Measurements from ENCODE around the gene ULK4.

ULK4 gene

DNA sequence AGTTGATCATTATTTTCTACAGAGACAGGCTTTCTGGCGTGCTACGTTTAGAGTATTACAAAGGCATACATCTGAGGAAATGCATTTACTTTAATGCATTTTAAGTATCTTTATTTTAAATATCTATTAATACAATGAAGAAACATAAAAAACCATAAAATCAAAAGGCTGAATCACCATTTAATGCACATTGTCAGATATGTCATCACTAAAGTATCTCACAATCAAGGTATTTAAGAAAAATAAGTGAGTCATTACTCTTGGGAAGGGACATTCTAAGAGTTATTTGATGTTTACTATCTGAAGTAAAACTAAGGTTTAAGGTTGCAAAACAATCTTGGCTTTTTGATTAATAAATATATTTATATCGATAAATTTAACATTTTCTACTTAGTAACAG, 660.4 kb downstream of the ULK4 start:
- Histone ChIP-seq H3K9ac (ENCODE audit: low read depth, low read length) (no peak overlapping the region), H2AFZ (ENCODE audit: low read depth, low read length) (no peak overlapping the region), H3K27me3 (ENCODE audit: insufficient read depth, low read length, poor library complexity) (no peaks in the 10 kb centered on the region), H3K27ac (ENCODE audit: low read length) (no peak overlapping the region), H3K4me2 (ENCODE audit: insufficient read depth, low read length) (no peak overlapping the region), H3K4me1 (ENCODE audit: insufficient read depth, low read length) (no peaks in the 10 kb centered on the region), H3K9me3 (ENCODE audit: insufficient read depth, low read length, severe bottlenecking) (no peaks in the 10 kb centered on the region), H3K79me2 (ENCODE audit: insufficient read depth, low read length) (no peaks in the 10 kb centered on the region), H3K36me3 (ENCODE audit: insufficient read depth, low read length) (no peaks in the 10 kb centered on the region), H3K4me3 (ENCODE audit: low read depth in 1 of 2, low read length in 2 of 2) (no peak overlapping the region), H4K20me1 (ENCODE audit: insufficient read depth, low read length) (no peaks in the 10 kb centered on the region)
- TF ChIP-seq EZH2 (IDR thresholded peaks at IDR 0.05; ENCODE audit: borderline replicate concordance, low read depth, low read length, severe bottlenecking) = no peak
- TF ChIP-seq, protein P1, sequence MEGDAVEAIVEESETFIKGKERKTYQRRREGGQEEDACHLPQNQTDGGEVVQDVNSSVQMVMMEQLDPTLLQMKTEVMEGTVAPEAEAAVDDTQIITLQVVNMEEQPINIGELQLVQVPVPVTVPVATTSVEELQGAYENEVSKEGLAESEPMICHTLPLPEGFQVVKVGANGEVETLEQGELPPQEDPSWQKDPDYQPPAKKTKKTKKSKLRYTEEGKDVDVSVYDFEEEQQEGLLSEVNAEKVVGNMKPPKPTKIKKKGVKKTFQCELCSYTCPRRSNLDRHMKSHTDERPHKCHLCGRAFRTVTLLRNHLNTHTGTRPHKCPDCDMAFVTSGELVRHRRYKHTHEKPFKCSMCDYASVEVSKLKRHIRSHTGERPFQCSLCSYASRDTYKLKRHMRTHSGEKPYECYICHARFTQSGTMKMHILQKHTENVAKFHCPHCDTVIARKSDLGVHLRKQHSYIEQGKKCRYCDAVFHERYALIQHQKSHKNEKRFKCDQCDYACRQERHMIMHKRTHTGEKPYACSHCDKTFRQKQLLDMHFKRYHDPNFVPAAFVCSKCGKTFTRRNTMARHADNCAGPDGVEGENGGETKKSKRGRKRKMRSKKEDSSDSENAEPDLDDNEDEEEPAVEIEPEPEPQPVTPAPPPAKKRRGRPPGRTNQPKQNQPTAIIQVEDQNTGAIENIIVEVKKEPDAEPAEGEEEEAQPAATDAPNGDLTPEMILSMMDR (IDR thresholded peaks at IDR 0.05; ENCODE audit: borderline replicate concordance, extremely low read depth, low read length, poor library complexity, severe bottlenecking) = no peak
- no peak for ATAC-seq (ENCODE audit: insufficient read depth, low read depth)
- DNase-seq = no peak

DNA sequence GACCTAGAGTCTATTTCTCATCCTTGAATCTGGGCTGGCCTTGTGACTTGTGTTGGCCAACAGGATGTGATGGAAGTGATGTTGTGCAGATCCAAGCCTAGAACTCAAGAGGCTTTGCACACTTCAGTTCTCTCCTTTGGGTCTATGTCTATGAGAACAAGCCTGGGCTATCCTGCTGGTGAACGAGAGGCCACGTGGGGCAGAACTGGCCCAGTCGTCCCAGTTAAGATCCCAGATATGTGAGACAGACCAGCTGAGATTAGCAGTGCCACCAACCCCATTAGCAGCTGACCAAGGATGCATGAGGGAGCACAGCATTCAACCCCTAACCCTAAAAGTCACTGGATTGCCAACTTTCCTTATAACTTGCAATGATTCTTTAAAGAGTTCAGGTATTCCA, 662.9 kb downstream of the ULK4 start:
- H3K27ac ChIP-seq (ENCODE audit: low read length) = no peak overlapping the region
- TF ChIP-seq, protein P1 (IDR thresholded peaks at IDR 0.05; ENCODE audit: borderline replicate concordance, extremely low read depth, low read length, poor library complexity, severe bottlenecking) = no peak
- no peak for TF ChIP-seq EZH2 (IDR thresholded peaks at IDR 0.05; ENCODE audit: borderline replicate concordance, low read depth, low read length, severe bottlenecking)

DNA sequence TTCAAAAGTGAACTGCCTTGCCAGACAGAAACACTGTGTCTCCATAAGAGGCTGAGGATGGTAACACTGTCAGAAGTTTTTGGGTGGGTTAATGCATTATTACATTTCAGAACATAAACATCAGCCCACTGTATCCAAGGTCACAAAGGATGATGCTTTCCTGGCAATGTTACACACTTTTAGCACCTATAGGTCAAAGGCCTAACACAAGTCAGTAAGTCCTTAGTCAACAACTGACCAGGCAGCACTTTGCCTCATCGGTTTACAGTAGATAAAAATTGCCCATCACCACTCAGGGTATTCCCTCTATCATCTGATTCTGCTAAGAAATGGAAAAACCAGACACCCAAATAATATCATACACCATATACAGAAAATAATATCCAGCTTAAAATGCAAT, 664.2 kb downstream of the ULK4 start:
- no peaks in the 10 kb centered on the region for H4K20me1 ChIP-seq (ENCODE audit: insufficient read depth, low read length)
- no peaks in the 10 kb centered on the region for H3K9me3 ChIP-seq (ENCODE audit: insufficient read depth, low read length, severe bottlenecking)
- no peak for ATAC-seq (ENCODE audit: insufficient read depth, low read depth)
- H3K36me3 ChIP-seq (ENCODE audit: insufficient read depth, low read length) = no peaks in the 10 kb centered on the region
- no peaks in the 10 kb centered on the region for H3K27me3 ChIP-seq (ENCODE audit: insufficient read depth, low read length, poor library complexity)
- H3K27ac ChIP-seq (ENCODE audit: low read length) = no peak overlapping the region
- no peaks in the 10 kb centered on the region for H3K79me2 ChIP-seq (ENCODE audit: insufficient read depth, low read length)
- no peak overlapping the region for H3K9ac ChIP-seq (ENCODE audit: low read depth, low read length)
- H3K4me2 ChIP-seq (ENCODE audit: insufficient read depth, low read length) = no peak overlapping the region
- no peaks in the 10 kb centered on the region for H3K4me1 ChIP-seq (ENCODE audit: insufficient read depth, low read length)
- no peak overlapping the region for H3K4me3 ChIP-seq (ENCODE audit: low read depth in 1 of 2, low read length in 2 of 2)
- no peak overlapping the region for H2AFZ ChIP-seq (ENCODE audit: low read depth, low read length)
- DNase-seq = no peak
- TF ChIP-seq, protein P1 (IDR thresholded peaks at IDR 0.05; ENCODE audit: borderline replicate concordance, extremely low read depth, low read length, poor library complexity, severe bottlenecking) = no peak
- no peak for TF ChIP-seq EZH2 (IDR thresholded peaks at IDR 0.05; ENCODE audit: borderline replicate concordance, low read depth, low read length, severe bottlenecking)

More for the DNA sequence above, 662.9 kb downstream of the ULK4 start:
- no peaks in the 10 kb centered on the region for H3K9me3 ChIP-seq (ENCODE audit: insufficient read depth, low read length, severe bottlenecking)
- H3K9ac ChIP-seq (ENCODE audit: low read depth, low read length) = no peak overlapping the region
- no peaks in the 10 kb centered on the region for H3K79me2 ChIP-seq (ENCODE audit: insufficient read depth, low read length)
- H3K4me2 ChIP-seq (ENCODE audit: insufficient read depth, low read length) = no peak overlapping the region
- no peaks in the 10 kb centered on the region for H3K4me1 ChIP-seq (ENCODE audit: insufficient read depth, low read length)
- H3K4me3 ChIP-seq (ENCODE audit: low read depth in 1 of 2, low read length in 2 of 2) = no peak overlapping the region
- no peaks in the 10 kb centered on the region for H3K36me3 ChIP-seq (ENCODE audit: insufficient read depth, low read length)
- H4K20me1 ChIP-seq (ENCODE audit: insufficient read depth, low read length) = no peaks in the 10 kb centered on the region
- DNase-seq (no peak), ATAC-seq (ENCODE audit: insufficient read depth, low read depth) (no peak)
- H3K27me3 ChIP-seq (ENCODE audit: insufficient read depth, low read length, poor library complexity) = no peaks in the 10 kb centered on the region
- no peak overlapping the region for H2AFZ ChIP-seq (ENCODE audit: low read depth, low read length)

DNA sequence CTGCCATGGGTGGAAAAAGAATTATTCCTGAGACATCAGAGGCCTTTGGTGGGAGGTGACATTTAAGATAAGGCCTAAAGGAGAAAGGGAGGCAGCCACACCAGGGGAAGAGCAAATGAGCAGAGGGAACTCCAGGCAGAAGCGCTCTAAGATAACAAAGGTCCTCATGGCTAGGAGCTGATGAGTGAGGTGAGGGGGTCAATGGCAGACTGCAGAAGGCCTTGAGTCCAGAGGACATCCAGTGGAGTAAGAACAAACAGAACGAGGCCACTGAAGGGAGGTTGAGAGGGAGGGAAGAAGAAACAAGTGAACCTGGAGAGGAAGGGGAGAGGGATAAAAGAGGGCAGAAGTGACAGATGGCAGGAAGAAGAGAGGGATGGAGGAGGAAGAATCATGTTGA, 665.3 kb downstream of the ULK4 start:
- no peak for DNase-seq
- H3K9ac ChIP-seq (ENCODE audit: low read depth, low read length) = no peak overlapping the region

More for the DNA sequence above, 665.3 kb downstream of the ULK4 start:
- Histone ChIP-seq H3K4me2 (ENCODE audit: insufficient read depth, low read length) (no peak overlapping the region), H3K27ac (ENCODE audit: low read length) (no peak overlapping the region), H2AFZ (ENCODE audit: low read depth, low read length) (no peak overlapping the region), H3K36me3 (ENCODE audit: insufficient read depth, low read length) (no peaks in the 10 kb centered on the region), H4K20me1 (ENCODE audit: insufficient read depth, low read length) (no peaks in the 10 kb centered on the region), H3K79me2 (ENCODE audit: insufficient read depth, low read length) (no peaks in the 10 kb centered on the region), H3K9me3 (ENCODE audit: insufficient read depth, low read length, severe bottlenecking) (no peaks in the 10 kb centered on the region), H3K27me3 (ENCODE audit: insufficient read depth, low read length, poor library complexity) (no peaks in the 10 kb centered on the region), H3K4me3 (ENCODE audit: low read depth in 1 of 2, low read length in 2 of 2) (no peak overlapping the region), H3K4me1 (ENCODE audit: insufficient read depth, low read length) (no peaks in the 10 kb centered on the region)
- no peak for ATAC-seq (ENCODE audit: insufficient read depth, low read depth)
- no peak for TF ChIP-seq EZH2 (IDR thresholded peaks at IDR 0.05; ENCODE audit: borderline replicate concordance, low read depth, low read length, severe bottlenecking)
- TF ChIP-seq, protein P1 (IDR thresholded peaks at IDR 0.05; ENCODE audit: borderline replicate concordance, extremely low read depth, low read length, poor library complexity, severe bottlenecking) = no peak

All from DND-41 (cell line).